A673 (cell line): ENCODE measurements around the gene PPOX. TPM values are rescaled to one million over a fixed set of nuclear protein-coding genes. Genes with fewer than 3 reads are reported as not detected.
A peak's percentile ranks its signal among the peaks of the same experiment; 100 is the strongest.

Source experiments
- BruUV-seq: library from RNA; stranded (reverse); fragments of 400-500 nt; replicated peaks from 2 replicates; lab custom pipeline; 2021; lab: Mats Ljungman, UMichigan
- CTCF ChIA-PET: fragments of 300-600 bp; sonication (Branson Sonifier 250); formaldehyde crosslinking; loops from one replicate; lab custom pipeline; 2022; ENCODE audit warnings: antibody characterized with exemption; lab: Charles Lee
- POLR2A ChIA-PET: fragments of 300-600 bp; sonication (Branson Sonifier 250); formaldehyde crosslinking; loops from one replicate; lab custom pipeline; 2022; ENCODE audit warnings: antibody characterized with exemption; ENCODE audit not compliant: low non-redundant PET; lab: Charles Lee
- DNase-seq: peaks from one replicate; pipeline ENCODE4 v3.0.0-alpha.2; 2015; ENCODE audit warnings: low spot score
- H3K27ac ChIP-seq: fragments of 200-600 bp; sonication (generic); 2 replicates; pipeline ENCODE4 v1.5.1; 2016; ENCODE audit warnings: mixed run types, low read depth, mild to moderate bottlenecking, mixed read lengths, antibody characterized with exemption, low read length; ENCODE audit not compliant: poor library complexity, severe bottlenecking
- H3K27me3 ChIP-seq: fragments of 200-600 bp; sonication (generic); replicated peaks from 2 replicates; pipeline ENCODE4 v1.6.1; 2017; ENCODE audit warnings: mixed run types, low read depth, mild to moderate bottlenecking, mixed read lengths, antibody characterized with exemption, low read length; ENCODE audit not compliant: insufficient read depth, poor library complexity
- H3K36me3 ChIP-seq: fragments of 200-600 bp; sonication (generic); 2 replicates; pipeline ENCODE4 v1.6.1; 2016; ENCODE audit warnings: mixed run types, mild to moderate bottlenecking, mixed read lengths, antibody characterized with exemption, low read length; ENCODE audit not compliant: insufficient read depth, poor library complexity, severe bottlenecking
- H3K4me1 ChIP-seq: fragments of 200-600 bp; sonication (generic); 2 replicates; pipeline ENCODE4 v1.6.1; 2017; ENCODE audit warnings: mixed run types, mild to moderate bottlenecking, mixed read lengths, antibody characterized with exemption, low read length; ENCODE audit not compliant: insufficient read depth, poor library complexity, severe bottlenecking
- H3K4me3 ChIP-seq: fragments of 200-600 bp; sonication (generic); 2 replicates; pipeline ENCODE4 v1.5.1; 2016; ENCODE audit warnings: low read depth, mixed run types, mild to moderate bottlenecking, mixed read lengths, low read length; ENCODE audit not compliant: poor library complexity, severe bottlenecking
- H3K9me3 ChIP-seq: fragments of 200-600 bp; sonication (generic); 2 replicates; pipeline ENCODE4 v1.6.1; 2016; ENCODE audit warnings: mixed run types, low read depth, mild to moderate bottlenecking, mixed read lengths, antibody characterized with exemption, low read length; ENCODE audit not compliant: poor library complexity, severe bottlenecking
- CTCF ChIP-seq: fragments of 300-800, 200-600 bp; sonication (generic); conservative IDR thresholded peaks from 2 replicates; pipeline ENCODE4 v1.5.1; 2017; ENCODE audit warnings: low read depth, mild to moderate bottlenecking, antibody characterized with exemption, low read length, moderate library complexity, mixed read lengths
- EZH2 ChIP-seq: fragments of 200-600 bp; sonication (generic); IDR thresholded peaks from 2 replicates; pipeline ENCODE4 v1.6.1; 2017; ENCODE audit warnings: borderline replicate concordance, low read depth, mild to moderate bottlenecking, mixed read lengths, antibody characterized with exemption, low read length; ENCODE audit not compliant: poor library complexity, severe bottlenecking
- intact Hi-C: fragments of 100-400 bp; cut with micrococcal nuclease; formaldehyde crosslinking; loops from one replicate; pipeline ENCODE4 v1.10.0; 2022; ENCODE audit not compliant: unreplicated experiment
- total RNA-seq: library from RNA; stranded (reverse); gene quantifications from 2 replicates; pipeline ENCODE4 v1.2.3, GENCODE V29; 2021

The PPOX gene
- total RNA-seq, 1 experiment from 2014 or later: 25.2 TPM

- DNase-seq: peak; percentile 85
- POLR2A ChIA-PET: no interaction called here
- CTCF ChIA-PET: no interaction called here
- Histone ChIP-seq H3K9me3 (no peaks in the 10 kb centered on the region), H3K36me3 (no peaks in the 10 kb centered on the region), H3K27ac (peak overlapping the region; percentile 45), H3K27me3 (no peaks in the 10 kb centered on the region), H3K4me1 (peaks cover 13% of the 10 kb centered on the region), H3K4me3 (no peak overlapping the region)
- TF ChIP-seq EZH2 (no peak), CTCF (no peak)
- intact Hi-C loops: no loop called here
- no TSS peak for BruUV-seq
These were observed 19.1 kb downstream of the PPOX start for GRCh38 chr1:161185282-161185682.

GRCh38 chr1:161185732-161186311, 19.6 kb downstream of the PPOX start:
- CTCF ChIA-PET: interaction anchor here (0.6 kb wide), 1 partner anchor 215 kb away, joined by 6 read pairs; no protein-coding TSS in a partner anchor
- POLR2A ChIA-PET: interaction anchor here (0.7 kb wide), 1 partner anchor 105 kb away, joined by 4 read pairs; no protein-coding TSS in a partner anchor
- H3K27ac ChIP-seq: peak overlapping the region; percentile 45

GRCh38 chr1:161187311-161187710, 21.1 kb downstream of the PPOX start:
- Histone ChIP-seq H3K4me3 (no peak overlapping the region), H3K27ac (no peak overlapping the region), H3K36me3 (peaks cover 18% of the 10 kb centered on the region), H3K9me3 (no peaks in the 10 kb centered on the region), H3K27me3 (no peaks in the 10 kb centered on the region), H3K4me1 (peaks cover 13% of the 10 kb centered on the region)
- DNase-seq: no peak
- ChIA-PET CTCF (no interaction called here), POLR2A (no interaction called here)
- no TSS peak for BruUV-seq
- TF ChIP-seq CTCF (no peak), EZH2 (no peak)
- intact Hi-C loops: no loop called here

More at GRCh38 chr1:161185732-161186311, 19.6 kb downstream of the PPOX start:
- peaks cover 4% of the 10 kb centered on the region for H3K36me3 ChIP-seq
- intact Hi-C loops: no loop called here
- peaks cover 13% of the 10 kb centered on the region for H3K4me1 ChIP-seq
- H3K9me3 ChIP-seq: no peaks in the 10 kb centered on the region
- no peak for TF ChIP-seq CTCF
- TF ChIP-seq EZH2: no peak
- DNase-seq: no peak
- H3K4me3 ChIP-seq: no peak overlapping the region
- no TSS peak for BruUV-seq
- H3K27me3 ChIP-seq: no peaks in the 10 kb centered on the region
